Neural progenitor cell (in vitro differentiated cells): ENCODE data around the gene INTS1.

Experiments used
- CTCF ChIP-seq: fragments of 200-600 bp; sonication (generic); IDR thresholded peaks from 2 replicates; pipeline ENCODE4 v1.5.1; 2017; ENCODE audit warnings: antibody characterized with exemption, mild to moderate bottlenecking
- EZH2 ChIP-seq: fragments of 200-600 bp; sonication (generic); IDR thresholded peaks from 2 replicates; pipeline ENCODE4 v1.6.1; 2017; ENCODE audit warnings: antibody characterized with exemption, mild to moderate bottlenecking, moderate library complexity
- EZH2phosphoT487 ChIP-seq: fragments of 200-600 bp; sonication (generic); IDR thresholded peaks from 2 replicates; pipeline ENCODE4 v1.6.1; 2017; ENCODE audit warnings: antibody characterized with exemption

GRCh38 chr7:1492640-1493039 is 11.5 kb downstream of the INTS1 start:
- no peak for TF ChIP-seq EZH2
- TF ChIP-seq CTCF, result no peak
- no peak for TF ChIP-seq EZH2phosphoT487
